Activated naive CD4-positive, alpha-beta T cell treated with anti-CD3 and anti-CD28 coated beads, Interleukin-2, amount 50 U/mL, for 72 hours (primary cell): Measurements from ENCODE around the gene KLC1. TPM values are rescaled to one million over a fixed set of nuclear protein-coding genes. Genes with fewer than 3 reads are reported as not detected.

Source experiments
- ATAC-seq, 2 donors: fragments of 150-1000 bp; cut with Tn5 transposase; 2 replicates each; pipeline ENCODE4 v1.10.0; 2021; ENCODE audit warnings: mild to moderate bottlenecking in 2 of 2, moderate library complexity in 2 of 2
- DNase-seq, 2 donors: peaks; one replicate each; pipeline ENCODE4 v3.0.0; 2021 to 2022; ENCODE audit warnings: low spot score in 2 of 2
- H3K27ac Mint-ChIP-seq, 2 donors: one replicate each; pipeline ENCODE4 v1.8.0; 2022; ENCODE audit warnings: mild to moderate bottlenecking in 2 of 2, mixed read lengths in 2 of 2
- H3K36me3 Mint-ChIP-seq, 2 donors: one replicate each; pipeline ENCODE4 v1.8.0; 2022; ENCODE audit warnings: mixed read lengths in 2 of 2
- H3K9me3 Mint-ChIP-seq, 2 donors: one replicate each; pipeline ENCODE4 v1.8.0; 2022; ENCODE audit warnings: mixed read lengths in 2 of 2
- total RNA-seq, 2 donors: library from RNA; stranded (reverse); gene quantifications; one replicate each; pipeline ENCODE4 v1.2.3, GENCODE V29; 2022

Gene KLC1
- total RNA-seq, 2 donors from 2014 or later: 114 to 137 TPM

DNA sequence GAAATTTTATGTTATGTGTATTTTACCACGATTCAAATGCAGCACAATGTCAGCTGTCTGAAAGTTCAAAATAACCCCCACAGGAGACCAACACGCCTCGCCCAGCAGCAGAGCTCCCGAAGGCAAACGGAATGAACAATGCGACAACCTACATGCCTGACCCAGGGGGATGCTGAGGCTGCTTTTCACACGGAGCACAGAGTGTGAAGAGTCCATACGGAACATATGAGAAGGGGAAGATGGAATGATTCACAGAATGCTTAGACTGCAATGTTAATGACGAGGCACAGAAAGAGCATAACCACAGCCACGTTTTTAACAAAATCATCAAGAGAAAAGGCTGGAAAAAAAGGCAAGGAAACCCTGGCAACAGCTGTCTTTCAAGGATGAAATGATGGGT lies 109.2 kb downstream of the KLC1 start:
- DNase-seq (no peak), ATAC-seq (no peak)
- H3K36me3 Mint-ChIP-seq: no peaks in the 10 kb centered on the region
- no peak overlapping the region for H3K27ac Mint-ChIP-seq
- H3K9me3 Mint-ChIP-seq: no peaks in the 10 kb centered on the region

DNA sequence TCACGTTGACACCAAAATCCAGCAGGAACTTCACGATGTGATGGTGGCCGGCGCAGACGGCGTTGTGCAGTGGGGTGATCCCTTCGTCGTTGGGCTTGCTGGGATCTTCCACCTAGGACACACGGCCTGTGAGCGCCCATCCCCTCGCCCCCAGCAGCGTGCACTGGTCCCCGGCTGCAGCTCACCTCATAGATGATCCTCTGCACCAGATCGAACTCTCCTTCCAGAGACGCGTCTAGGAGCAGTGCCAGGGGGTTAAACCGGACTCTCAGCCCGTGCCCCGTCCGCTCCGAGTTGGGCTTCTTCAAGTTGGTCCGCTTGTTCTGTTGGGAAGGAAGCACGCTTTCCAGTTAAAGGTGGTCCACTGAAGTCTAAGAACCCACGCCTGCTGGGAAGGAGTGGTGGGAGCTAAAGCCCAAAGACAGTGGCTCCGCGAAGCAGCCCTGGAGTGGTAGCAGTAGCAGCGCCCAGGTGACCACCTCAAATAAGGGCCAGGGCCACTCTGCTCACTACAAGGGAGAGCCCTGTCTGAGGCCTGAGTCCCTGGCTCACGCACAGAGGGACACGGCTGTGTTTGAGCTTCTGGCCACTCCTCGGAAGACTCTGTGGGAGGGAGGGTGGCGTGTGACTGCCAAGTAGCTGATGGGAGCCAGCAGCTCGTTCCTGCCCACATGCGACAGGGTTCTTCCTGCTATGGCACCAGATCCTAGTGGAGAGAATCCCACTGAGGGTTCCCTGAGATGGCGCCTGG lies 109.9 kb downstream of the KLC1 start:
- no peaks in the 10 kb centered on the region for H3K36me3 Mint-ChIP-seq
- ATAC-seq (no peak), DNase-seq (no peak)
- H3K27ac Mint-ChIP-seq: no peak overlapping the region
- H3K9me3 Mint-ChIP-seq: no peaks in the 10 kb centered on the region

DNA sequence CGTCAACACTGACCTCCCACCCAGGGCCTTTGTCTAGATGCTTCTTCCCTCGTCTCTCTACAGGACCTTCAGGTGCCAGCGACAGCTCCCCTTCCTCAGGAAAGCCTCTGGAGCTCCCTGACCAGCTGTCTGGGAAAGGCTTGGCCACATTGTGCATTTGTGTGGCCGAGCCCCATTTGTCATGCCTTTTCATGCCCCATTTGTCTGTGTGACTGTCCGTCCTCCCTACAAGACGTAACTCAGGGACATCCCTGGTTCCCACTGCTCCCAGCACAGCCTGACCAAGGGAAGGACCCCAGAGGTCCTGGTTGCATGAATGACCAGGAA lies 110.4 kb downstream of the KLC1 start:
- DNase-seq (no peak), ATAC-seq (no peak)
- Mint-ChIP-seq H3K36me3 (no peaks in the 10 kb centered on the region), H3K9me3 (no peaks in the 10 kb centered on the region), H3K27ac (no peak overlapping the region)

DNA sequence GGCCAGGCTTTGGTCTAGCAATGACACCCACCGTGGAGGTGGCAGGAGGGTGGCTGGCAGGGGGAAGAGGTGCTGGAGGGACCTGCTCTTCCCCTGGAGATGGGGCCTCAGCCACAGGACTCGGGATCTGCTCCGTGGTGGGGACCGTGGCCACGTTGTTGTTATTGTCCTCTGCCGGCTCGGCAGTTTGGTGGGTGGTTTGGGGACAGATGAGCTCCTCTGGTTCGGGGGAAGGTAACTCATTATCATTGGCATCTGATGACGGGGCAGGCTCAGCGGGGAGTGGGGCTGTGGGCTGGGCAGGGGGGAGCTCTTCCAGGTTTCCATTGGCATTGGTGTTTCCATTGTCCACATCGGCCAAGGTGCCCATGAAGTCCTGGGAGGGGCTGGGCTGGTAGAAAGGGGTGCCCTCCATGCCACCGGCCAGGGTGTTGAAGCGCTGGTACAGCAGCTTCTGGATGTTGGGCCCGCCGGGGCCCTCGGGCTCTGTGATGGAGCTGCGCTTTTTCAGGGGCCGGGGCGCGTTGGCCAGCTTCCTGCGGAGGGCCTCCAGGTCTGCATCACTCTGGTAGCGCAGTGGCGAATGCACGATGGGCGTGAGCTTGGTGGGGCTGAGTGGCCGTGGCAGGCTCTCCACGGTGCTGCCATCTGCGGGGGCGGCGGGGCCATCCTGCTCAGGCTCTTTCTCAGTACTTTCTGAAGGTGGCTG lies 110.9 kb downstream of the KLC1 start:
- DNase-seq (no peak), ATAC-seq (no peak)
- Mint-ChIP-seq H3K9me3 (no peaks in the 10 kb centered on the region), H3K27ac (peak overlapping the region in 1 of 2 donors; percentile 44), H3K36me3 (no peaks in the 10 kb centered on the region)

DNA sequence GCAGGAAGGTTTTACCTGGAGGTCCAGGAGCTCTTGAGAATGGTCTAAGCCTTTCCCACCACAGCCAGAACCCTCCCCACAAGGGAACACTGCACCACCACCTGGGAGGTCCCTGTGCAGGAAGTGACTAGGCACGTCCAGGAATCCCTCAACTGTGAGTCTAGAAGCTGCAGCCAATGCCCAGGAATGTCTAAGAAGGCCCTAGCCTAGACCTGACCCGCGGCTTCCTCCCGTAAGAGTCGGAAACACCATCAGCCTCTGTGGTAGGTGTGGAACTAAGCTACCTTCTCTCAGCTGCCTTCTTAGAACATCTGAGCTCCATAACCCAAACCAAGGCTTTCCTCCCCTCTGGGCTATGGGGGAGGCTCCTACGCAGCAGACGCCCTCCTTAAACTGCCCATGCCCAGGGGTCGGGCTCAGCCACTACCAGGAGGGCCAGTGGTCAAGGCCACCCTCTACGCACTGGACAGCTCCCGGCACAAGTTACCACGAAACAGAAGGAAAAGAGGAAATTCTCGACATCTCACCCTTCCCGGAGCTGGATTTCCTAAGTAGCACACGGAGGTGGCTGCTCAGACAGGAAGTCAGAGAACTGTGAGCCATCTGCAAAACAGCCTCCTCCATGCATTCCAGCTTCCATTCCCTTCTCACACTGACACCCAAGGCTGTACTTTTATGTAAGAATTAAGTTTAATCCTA lies 112.1 kb downstream of the KLC1 start:
- Mint-ChIP-seq H3K36me3 (no peaks in the 10 kb centered on the region), H3K9me3 (no peaks in the 10 kb centered on the region), H3K27ac (no peak overlapping the region)
- ATAC-seq (no peak), DNase-seq (no peak)

DNA sequence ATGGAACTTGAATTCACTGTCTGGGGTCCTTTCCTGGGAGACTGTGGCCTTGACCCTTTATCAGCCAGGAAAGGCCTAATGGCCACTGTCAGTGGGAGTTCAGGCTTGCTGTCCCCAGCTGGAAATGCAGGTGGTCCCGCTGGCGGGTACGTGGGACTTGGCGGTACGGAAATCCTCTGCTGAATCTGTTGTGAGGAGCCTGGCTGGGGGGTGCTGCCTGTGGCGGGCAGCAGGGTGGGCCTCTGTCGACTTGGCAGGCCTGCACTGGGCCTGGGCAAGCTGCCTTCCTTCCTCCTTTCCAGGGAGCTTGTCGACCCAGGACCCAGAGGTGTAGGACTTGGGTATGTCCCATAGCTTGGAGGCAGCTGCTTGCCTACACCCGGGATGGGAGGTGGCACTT lies 112.9 kb downstream of the KLC1 start:
- Mint-ChIP-seq H3K36me3 (no peaks in the 10 kb centered on the region), H3K9me3 (no peaks in the 10 kb centered on the region), H3K27ac (peak overlapping the region; percentile 37 to 65)
- DNase-seq: no peak
- no peak for ATAC-seq

DNA sequence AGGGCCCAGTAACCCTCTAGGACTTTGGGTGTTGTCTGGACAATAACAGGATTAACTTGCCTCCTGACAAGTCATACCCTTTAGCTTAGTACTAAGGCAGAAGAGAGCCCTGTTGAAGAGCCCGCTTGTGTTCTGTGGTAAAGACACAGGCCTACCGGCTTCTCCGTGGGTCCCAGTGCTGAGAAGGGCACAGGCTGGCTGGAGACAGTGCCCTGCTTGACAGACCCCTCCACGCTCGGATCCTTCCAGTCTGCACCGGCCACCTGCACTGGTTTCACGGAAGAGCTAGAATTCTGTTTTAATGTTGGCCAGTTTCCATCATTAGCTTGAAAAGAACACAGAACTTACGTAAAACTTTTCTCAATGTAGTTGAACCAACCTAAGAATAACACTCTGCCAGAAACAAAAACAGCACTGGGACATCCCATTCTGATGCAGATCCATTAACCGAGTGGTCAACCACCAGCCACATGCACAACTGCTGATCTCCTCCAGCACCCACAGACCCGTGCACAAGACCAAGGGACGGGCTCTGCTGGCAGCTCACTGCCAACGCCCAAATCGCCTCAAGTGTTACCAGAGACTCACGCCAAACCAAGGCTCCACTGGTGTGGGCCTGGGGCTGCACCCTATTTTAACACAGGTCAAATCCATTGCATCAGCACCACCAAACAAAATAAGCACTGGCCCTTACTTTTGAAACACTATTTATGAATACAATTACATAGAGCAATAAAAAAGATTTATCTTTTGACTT lies 113.7 kb downstream of the KLC1 start:
- DNase-seq (no peak), ATAC-seq (no peak)
- no peaks in the 10 kb centered on the region for H3K9me3 Mint-ChIP-seq
- H3K27ac Mint-ChIP-seq: no peak overlapping the region
- H3K36me3 Mint-ChIP-seq: no peaks in the 10 kb centered on the region

DNA sequence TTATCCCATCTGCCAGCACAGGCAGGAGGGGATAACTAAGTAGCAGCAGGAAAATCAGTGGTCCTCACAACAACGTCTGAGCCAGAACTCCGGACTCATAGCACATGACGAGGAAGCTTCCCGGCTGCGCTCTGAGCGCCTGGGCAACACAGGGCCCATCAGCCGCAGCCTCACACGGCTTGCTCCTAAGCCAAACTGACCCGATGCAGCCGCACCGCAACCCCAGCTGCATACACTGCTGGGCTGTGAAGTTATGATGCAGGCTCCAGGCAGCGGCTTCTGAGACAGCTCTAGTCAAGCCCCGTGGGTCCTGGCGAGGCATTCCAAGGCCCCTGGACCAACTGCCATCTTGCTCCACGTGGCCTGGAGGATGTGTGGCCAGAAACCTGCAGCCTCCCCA lies 114.7 kb downstream of the KLC1 start:
- ATAC-seq (no peak), DNase-seq (no peak)
- no peaks in the 10 kb centered on the region for H3K9me3 Mint-ChIP-seq
- no peaks in the 10 kb centered on the region for H3K36me3 Mint-ChIP-seq
- peak overlapping the region in 1 of 2 donors; percentile 48 for H3K27ac Mint-ChIP-seq

DNA sequence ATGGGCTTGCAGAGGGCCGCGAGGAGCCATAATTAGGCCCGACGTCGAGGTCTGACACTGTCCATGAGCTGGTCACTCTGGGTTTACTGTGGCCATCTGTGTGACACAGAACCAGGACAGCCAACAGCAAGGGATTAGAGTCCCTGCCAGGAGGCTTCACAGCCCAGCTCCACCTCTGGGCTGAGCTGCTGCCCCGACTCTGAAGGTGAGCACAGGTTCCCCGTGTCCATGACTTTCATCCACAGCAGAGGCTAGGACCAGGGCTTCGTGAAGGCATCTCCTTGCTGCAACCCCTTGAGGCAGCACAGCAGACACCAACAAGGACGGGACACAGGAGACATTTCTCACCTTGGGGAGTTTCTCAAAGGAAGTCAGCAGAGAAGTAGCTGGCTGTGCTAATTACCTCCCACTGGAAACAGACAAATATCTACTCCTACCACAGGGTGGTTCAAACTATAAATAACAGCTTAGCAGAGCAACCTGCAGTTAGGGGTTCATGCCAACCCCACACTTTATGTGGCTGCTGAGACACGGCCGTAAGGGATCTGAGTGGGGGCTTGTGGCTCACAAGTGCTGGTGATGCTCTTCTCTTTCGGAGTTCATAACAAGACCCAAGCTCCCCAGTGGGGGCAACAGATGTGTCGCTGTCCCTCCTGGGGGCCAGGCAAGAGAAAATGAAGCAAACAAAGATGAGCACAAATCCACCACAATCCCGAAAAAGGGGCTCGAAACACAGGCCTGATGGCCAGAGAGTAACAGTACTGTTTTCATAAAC lies 115.8 kb downstream of the KLC1 start:
- ATAC-seq (no peak), DNase-seq (no peak)
- Mint-ChIP-seq H3K9me3 (no peaks in the 10 kb centered on the region), H3K36me3 (no peaks in the 10 kb centered on the region), H3K27ac (no peak overlapping the region)

DNA sequence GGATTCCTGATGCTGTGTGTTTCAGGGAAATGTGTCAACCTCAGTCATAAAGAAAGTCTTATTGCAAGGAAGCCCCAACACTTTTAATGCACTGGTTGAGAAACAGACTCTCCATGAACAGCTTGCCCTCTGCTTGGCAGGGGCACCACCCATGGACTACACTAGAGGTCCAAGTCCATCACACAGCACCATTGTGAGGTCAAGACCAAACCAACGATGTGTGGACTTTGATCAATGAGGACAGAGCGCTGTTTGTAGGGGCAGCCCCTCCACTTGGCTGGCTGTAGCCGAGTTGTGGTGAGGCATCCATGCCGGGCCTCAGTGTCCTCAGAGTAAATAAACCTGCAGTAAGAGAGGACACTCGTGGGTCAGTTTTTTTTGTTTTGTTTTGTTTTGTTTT lies 116.4 kb downstream of the KLC1 start:
- Mint-ChIP-seq H3K27ac (peak overlapping the region in 1 of 2 donors; percentile 36), H3K9me3 (no peaks in the 10 kb centered on the region), H3K36me3 (no peaks in the 10 kb centered on the region)
- DNase-seq: no peak
- no peak for ATAC-seq

DNA sequence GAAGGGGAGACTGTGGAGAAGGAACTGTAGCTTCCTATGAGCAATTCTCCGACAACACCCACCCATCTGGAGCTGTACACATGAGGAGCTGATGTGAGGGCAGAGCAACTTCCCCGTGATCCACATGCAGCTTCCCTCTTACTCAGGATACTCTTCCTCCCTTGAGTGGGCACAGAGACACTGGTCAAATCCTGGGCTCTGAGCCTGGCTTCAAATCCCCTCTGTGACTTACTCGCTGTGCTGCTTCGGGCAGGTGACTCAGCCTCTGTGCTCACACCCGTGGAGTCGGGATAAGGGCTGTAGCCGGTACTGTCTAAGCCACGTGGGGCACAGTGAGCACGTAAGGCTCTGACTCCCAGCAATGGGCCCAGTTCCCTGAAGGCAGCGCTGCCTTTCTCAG lies 117.7 kb downstream of the KLC1 start:
- H3K36me3 Mint-ChIP-seq: no peaks in the 10 kb centered on the region
- DNase-seq (no peak), ATAC-seq (no peak)
- H3K9me3 Mint-ChIP-seq: no peaks in the 10 kb centered on the region
- no peak overlapping the region for H3K27ac Mint-ChIP-seq

DNA sequence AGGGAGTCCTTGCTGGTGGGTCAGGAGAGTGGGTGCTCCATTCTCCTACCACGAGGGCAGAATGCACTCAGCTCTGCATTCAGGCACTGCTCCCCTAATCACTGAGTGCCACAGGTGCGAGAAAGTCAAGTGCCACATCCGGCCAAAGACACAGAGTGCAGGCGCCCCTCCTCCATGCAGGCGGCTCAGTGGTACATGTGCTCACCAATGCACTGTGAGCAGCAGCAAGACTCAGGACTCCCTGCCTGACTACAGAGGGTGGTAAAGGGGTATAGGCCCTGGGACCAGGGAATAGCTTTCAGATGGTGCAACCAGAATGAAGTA lies 119.5 kb downstream of the KLC1 start:
- Mint-ChIP-seq H3K27ac (peak overlapping the region in 1 of 2 donors; percentile 21), H3K9me3 (no peaks in the 10 kb centered on the region), H3K36me3 (no peaks in the 10 kb centered on the region)
- DNase-seq (peak in 1 of 2 donors; percentile 38), ATAC-seq (peak; percentile 78 to 93)

DNA sequence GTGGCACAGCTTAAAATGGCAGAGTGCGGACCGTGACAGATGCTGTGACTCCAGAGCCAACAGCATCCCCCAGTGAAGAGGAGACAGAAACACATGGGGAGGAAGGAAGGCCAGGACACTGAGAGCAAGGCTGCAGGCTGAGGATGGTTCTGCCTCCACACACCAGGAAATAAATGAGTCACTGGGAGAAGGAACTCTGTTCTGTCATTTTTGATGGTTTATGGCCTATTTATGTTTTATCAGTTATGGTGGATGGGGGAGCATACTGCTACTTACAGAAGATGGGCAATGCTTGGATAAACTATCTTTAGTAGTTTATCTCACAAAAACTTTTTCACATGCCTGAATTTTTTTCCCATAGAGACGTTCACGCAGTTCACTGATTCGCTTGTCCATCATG lies 120.4 kb downstream of the KLC1 start:
- DNase-seq (no peak), ATAC-seq (no peak)
- Mint-ChIP-seq H3K9me3 (no peaks in the 10 kb centered on the region), H3K36me3 (no peaks in the 10 kb centered on the region), H3K27ac (peak overlapping the region in 1 of 2 donors; percentile 79)

DNA sequence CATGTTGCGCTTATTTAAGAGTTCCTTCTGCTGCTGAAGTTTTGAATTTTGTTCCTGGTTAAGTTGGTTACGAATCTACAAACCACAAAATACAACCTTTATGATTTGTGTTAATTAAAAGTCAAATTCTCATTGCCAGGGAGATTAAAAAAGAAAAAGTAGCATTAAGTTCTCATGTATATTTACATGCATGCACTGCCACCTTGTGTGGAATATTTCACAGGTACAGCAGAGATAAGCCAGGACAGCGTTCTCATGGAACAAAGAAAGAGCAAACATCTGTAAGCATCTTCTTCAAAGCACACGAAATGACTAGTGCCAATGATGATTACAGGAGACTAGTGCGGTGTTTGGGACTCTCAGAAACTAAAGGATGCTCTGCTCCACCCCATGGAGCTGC lies 120.8 kb downstream of the KLC1 start:
- no peaks in the 10 kb centered on the region for H3K9me3 Mint-ChIP-seq
- ATAC-seq: no peak
- no peak overlapping the region for H3K27ac Mint-ChIP-seq

More for the DNA sequence above, 120.8 kb downstream of the KLC1 start:
- no peak for DNase-seq
- no peaks in the 10 kb centered on the region for H3K36me3 Mint-ChIP-seq
